ENCODE data around the gene EDEM2.

The EDEM2 gene

GRCh38 chr20:35129647-35130069 is 17.5 kb downstream of the EDEM2 start:
- in situ Hi-C loops (cut with HindIII; ENCODE audit: low sequenced_read_pairs) = no loop called here
- H3K4me3 ChIP-seq (ENCODE audit: low read depth, low read length) = no peak overlapping the region
- DNase-seq (ENCODE audit: low read depth, low spot score) = peak; percentile 26
- no peak for TF ChIP-seq CTCF (IDR thresholded peaks at IDR 0.05; ENCODE audit: low read depth, low read length)

DNA sequence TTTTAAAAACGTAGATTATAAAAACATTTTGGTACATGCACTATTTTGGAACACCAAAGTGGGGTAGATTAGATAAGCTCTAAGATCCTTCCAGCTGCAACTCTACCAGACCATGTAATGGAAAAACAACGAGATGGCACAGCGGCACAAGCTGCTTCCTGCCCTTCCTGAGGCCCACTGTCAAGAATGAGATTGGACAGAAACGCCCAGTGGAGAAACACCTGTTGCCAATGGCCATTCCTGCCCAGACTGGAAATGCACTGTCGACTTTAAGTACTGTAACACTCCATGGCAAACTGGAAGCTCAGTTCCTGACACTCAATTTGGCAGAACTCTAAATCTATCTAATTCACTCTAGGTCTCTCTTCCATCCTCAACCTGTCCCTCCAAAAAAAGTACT is 21.4 kb downstream of the EDEM2 start:
- DNase-seq (ENCODE audit: low read depth, low spot score) = no peak
- H3K4me3 ChIP-seq (ENCODE audit: low read depth, low read length) = no peak overlapping the region
- TF ChIP-seq CTCF (IDR thresholded peaks at IDR 0.05; ENCODE audit: low read depth, low read length) = no peak
- in situ Hi-C loops (cut with HindIII; ENCODE audit: low sequenced_read_pairs) = no loop called here

DNA sequence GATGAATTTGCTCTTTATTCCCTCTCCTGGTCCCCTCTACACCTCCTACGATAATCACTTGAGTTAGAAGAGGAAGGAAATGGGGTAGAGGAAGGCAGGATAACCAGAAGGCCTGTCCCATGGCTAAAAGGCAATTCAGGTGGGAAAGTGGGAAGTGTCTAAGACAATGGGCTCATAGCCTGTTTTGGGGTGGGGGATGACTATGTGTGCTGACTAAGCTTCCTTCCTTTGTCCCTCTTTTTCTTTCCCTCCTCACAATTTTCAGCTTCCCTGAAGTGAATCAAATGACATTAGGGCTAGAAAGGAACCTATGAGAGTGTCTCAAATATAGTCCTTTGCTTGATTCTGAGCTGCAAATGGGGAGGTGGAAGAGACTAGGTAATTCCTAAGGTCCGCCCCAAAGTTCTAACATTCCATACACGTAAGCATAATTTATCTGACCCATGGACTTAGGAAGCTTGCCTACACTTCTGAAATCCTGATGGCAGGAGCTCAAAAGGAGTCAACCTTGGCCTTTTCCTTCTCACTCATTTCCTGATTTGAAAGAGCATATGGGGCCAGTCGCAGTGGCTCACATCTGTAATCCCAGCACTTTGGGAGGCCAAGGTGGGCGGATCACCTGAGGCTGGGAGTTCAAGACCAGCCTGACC is 24.3 kb downstream of the EDEM2 start:
- H3K4me3 ChIP-seq (ENCODE audit: low read depth, low read length) = no peak overlapping the region
- in situ Hi-C loops (cut with HindIII; ENCODE audit: low sequenced_read_pairs) = no loop called here
- DNase-seq (ENCODE audit: low read depth, low spot score) = no peak
- TF ChIP-seq CTCF (IDR thresholded peaks at IDR 0.05; ENCODE audit: low read depth, low read length) = no peak

GRCh38 chr20:35121186-35121585 is 25.9 kb downstream of the EDEM2 start:
- no peak overlapping the region for H3K4me3 ChIP-seq (ENCODE audit: low read depth, low read length)
- DNase-seq (ENCODE audit: low read depth, low spot score) = no peak
- TF ChIP-seq CTCF (IDR thresholded peaks at IDR 0.05; ENCODE audit: low read depth, low read length) = no peak
- in situ Hi-C loops (cut with HindIII; ENCODE audit: low sequenced_read_pairs) = no loop called here

DNA sequence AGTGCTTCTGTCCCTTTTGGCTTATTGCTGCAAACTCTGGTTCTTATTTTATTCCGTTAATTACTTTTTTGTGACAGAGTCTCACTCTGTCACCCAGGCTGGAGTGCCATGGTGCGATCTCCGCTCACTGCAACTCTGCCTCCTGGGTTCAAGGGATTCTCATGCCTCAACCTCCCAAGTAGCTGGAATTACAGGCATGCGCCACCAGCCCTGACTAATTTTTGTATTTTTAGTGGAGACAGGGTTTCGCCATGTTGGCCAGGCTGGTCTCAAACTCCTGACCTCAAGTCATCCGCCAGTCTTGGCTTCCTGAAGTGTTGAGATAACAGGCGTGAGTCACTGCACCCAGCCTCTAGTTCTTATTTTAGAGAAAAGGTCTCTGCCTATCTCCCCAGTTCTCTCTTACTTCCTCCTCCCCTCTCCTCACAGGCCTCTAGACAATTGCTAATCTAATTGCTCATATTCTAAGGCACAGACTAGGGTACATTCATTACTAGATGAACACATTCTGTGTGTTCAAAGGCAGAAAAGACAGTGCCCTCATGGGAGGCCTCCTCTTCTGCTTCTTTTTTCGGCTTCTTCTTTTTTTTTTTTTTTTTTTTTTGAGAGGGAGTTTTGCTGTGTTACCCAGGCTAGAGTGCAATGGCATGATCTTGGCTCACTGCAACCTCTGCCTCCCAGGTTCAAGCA is 27.0 kb downstream of the EDEM2 start:
- H3K4me3 ChIP-seq (ENCODE audit: low read depth, low read length) = no peak overlapping the region
- in situ Hi-C loops (cut with HindIII; ENCODE audit: low sequenced_read_pairs) = no loop called here
- DNase-seq (ENCODE audit: low read depth, low spot score) = peak; percentile 57
- no peak for TF ChIP-seq CTCF (IDR thresholded peaks at IDR 0.05; ENCODE audit: low read depth, low read length)

DNA sequence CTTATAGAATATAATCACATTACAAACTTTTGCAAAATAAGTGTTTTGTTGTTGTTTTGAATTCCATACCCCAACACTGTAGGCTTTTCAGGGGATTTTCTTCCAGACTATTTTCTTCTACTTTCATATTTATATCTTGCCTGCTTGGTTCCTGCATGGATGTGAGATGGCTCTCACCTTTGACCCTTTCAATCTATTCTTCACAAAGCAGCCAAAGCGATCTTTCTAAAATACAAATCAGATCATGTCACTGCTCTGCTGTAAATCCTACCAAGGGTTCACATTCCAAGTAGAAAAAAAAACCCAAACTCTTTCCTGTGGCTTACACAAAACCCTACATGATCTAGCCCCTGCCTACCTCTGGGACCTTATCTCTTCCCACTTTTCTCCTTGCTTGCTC is 29.5 kb downstream of the EDEM2 start:
- DNase-seq (ENCODE audit: low read depth, low spot score) = no peak
- in situ Hi-C loops (cut with HindIII; ENCODE audit: low sequenced_read_pairs) = no loop called here
- no peak overlapping the region for H3K4me3 ChIP-seq (ENCODE audit: low read depth, low read length)
- no peak for TF ChIP-seq CTCF (IDR thresholded peaks at IDR 0.05; ENCODE audit: low read depth, low read length)
